ENCODE results near the gene SFMBT1.

Gene SFMBT1

DNA sequence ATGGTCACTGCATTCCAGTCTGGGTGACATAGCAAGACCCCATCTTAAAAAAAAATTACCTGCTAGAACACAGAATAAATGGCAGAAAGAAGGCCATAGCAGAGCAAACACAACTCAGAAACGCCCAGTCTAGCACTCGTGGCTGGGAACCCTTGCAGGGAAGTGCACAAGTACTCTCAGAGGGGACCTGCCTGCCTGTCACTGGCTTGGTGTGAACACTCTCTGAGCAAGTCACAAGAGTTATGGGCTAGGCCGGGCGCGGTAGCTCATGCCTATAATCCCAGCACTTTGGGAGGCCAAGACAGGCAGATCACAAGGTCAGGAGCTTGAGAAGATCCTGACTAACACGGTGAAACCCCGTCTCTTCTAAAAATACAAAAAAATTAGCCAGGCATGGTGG is 17.2 kb downstream of the SFMBT1 start:
- H3K4me3 ChIP-seq (ENCODE audit: low read depth, low read length), result no peak overlapping the region
- TF ChIP-seq, protein P1, sequence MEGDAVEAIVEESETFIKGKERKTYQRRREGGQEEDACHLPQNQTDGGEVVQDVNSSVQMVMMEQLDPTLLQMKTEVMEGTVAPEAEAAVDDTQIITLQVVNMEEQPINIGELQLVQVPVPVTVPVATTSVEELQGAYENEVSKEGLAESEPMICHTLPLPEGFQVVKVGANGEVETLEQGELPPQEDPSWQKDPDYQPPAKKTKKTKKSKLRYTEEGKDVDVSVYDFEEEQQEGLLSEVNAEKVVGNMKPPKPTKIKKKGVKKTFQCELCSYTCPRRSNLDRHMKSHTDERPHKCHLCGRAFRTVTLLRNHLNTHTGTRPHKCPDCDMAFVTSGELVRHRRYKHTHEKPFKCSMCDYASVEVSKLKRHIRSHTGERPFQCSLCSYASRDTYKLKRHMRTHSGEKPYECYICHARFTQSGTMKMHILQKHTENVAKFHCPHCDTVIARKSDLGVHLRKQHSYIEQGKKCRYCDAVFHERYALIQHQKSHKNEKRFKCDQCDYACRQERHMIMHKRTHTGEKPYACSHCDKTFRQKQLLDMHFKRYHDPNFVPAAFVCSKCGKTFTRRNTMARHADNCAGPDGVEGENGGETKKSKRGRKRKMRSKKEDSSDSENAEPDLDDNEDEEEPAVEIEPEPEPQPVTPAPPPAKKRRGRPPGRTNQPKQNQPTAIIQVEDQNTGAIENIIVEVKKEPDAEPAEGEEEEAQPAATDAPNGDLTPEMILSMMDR (IDR thresholded peaks at IDR 0.05; ENCODE audit: control insufficient read depth, extremely low read depth, insufficient read depth), result no peak
- no peak for DNase-seq (ENCODE audit: low read depth)

GRCh38 chr3:53027254-53027844 is 18.5 kb downstream of the SFMBT1 start:
- no peak overlapping the region for H3K4me3 ChIP-seq (ENCODE audit: low read depth, low read length)
- no peak for DNase-seq (ENCODE audit: low read depth)
- TF ChIP-seq, protein P1 (IDR thresholded peaks at IDR 0.05; ENCODE audit: control insufficient read depth, extremely low read depth, insufficient read depth), result no peak

- no peak for DNase-seq (ENCODE audit: low read depth)
- TF ChIP-seq, protein P1 (IDR thresholded peaks at IDR 0.05; ENCODE audit: control insufficient read depth, extremely low read depth, insufficient read depth), result no peak
- no peak overlapping the region for H3K4me3 ChIP-seq (ENCODE audit: low read depth, low read length)
Observed at GRCh38 chr3:53026382-53027162, 19.3 kb downstream of the SFMBT1 start.

- no peak for DNase-seq (ENCODE audit: low read depth)
- TF ChIP-seq, protein P1 (IDR thresholded peaks at IDR 0.05; ENCODE audit: control insufficient read depth, extremely low read depth, insufficient read depth), result no peak
- H3K4me3 ChIP-seq (ENCODE audit: low read depth, low read length), result no peak overlapping the region
Observed at GRCh38 chr3:53024315-53024714, 21.6 kb downstream of the SFMBT1 start.

DNA sequence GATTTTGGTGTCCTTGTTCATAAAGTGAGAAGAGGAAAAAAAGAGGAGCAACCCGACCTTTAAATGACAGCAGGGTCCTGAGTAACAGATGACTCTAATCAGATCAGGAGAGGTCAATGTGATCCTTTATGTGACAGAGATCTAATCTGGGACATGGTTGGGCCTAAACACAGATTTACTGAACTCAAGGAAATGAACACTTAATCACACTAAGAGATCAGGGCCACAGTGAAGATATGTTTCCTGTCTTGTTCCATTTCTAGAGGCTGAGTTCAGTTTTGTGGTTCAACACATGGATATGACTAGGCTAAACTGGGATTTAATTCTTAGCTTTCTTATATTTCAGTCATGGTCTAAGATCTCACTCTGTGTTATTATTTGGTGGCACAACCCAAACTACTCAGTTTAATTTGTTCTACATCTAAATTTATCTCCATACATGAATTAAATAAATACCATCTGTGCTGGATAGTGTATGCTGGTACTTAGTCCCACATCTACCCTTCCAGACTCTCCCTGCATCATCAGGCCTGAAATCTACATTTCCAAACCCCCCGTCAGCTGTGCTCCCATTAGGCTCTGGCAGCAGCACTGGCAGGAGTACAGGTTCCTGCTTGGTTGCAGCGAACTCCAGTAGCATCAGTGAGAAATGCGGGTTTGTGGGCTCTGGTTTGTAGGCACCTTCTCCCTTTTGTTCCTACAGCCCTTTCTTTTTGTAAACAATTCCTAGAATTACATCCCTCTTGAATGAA is 22.6 kb downstream of the SFMBT1 start:
- DNase-seq (ENCODE audit: low read depth), result no peak
- H3K4me3 ChIP-seq (ENCODE audit: low read depth, low read length), result no peak overlapping the region
- TF ChIP-seq, protein P1 (IDR thresholded peaks at IDR 0.05; ENCODE audit: control insufficient read depth, extremely low read depth, insufficient read depth), result no peak

GRCh38 chr3:53022647-53023046 is 23.2 kb downstream of the SFMBT1 start:
- no peak for DNase-seq (ENCODE audit: low read depth)
- TF ChIP-seq, protein P1 (IDR thresholded peaks at IDR 0.05; ENCODE audit: control insufficient read depth, extremely low read depth, insufficient read depth), result no peak
- H3K4me3 ChIP-seq (ENCODE audit: low read depth, low read length), result no peak overlapping the region

Data from LNCaP clone FGC (cell line).